HS-27A (cell line): ENCODE results near the gene FABP2.
"Not testable (repeated sequence)": the region's sequence is repeated elsewhere in the genome, so short reads cannot be mapped to it uniquely, and the experiment has no call there.

ENCODE experiments used
- DNase-seq: peaks from one replicate; pipeline ENCODE4 v3.0.0-alpha.2; 2012; ENCODE audit warnings: low read depth, missing footprints

The FABP2 gene

GRCh38 chr4:119321921-119322687, at the start of gene FABP2:
TSS of gene FABP2 (minus strand) at chr4:119322138. CDS start at chr4:119322102, 36 bp downstream.
- no peak for DNase-seq

GRCh38 chr4:119370951-119371683, 49.2 kb upstream of the FABP2 start:
- not testable (repeated sequence) for DNase-seq

- DNase-seq = not testable (repeated sequence)
These were observed 48.5 kb upstream of the FABP2 start for GRCh38 chr4:119370392-119370791.

- not testable (repeated sequence) for DNase-seq
These were observed 44.9 kb upstream of the FABP2 start for GRCh38 chr4:119366802-119367201.

DNA sequence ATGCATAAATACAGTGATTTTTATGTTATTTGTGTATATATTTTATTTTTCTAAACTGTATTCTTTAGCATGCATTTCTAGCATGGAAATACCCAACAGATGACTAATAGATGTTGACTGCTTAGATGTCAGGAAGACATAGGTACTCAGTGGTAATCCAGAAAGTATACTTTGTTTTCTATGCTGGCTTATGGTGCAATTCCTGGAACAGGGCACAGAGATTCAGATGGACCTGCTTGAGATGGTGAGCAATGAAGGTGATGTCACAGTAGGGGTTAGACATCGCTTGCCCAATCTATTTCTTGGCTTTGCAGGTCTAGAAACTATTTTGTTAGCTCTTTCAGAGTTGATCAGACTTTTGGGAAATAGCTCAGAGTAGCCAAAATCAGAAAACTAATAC, 42.3 kb upstream of the FABP2 start:
- DNase-seq = not testable (repeated sequence)

- DNase-seq = not testable (repeated sequence)
These were observed 41.4 kb upstream of the FABP2 start for GRCh38 chr4:119363372-119363771.

DNA sequence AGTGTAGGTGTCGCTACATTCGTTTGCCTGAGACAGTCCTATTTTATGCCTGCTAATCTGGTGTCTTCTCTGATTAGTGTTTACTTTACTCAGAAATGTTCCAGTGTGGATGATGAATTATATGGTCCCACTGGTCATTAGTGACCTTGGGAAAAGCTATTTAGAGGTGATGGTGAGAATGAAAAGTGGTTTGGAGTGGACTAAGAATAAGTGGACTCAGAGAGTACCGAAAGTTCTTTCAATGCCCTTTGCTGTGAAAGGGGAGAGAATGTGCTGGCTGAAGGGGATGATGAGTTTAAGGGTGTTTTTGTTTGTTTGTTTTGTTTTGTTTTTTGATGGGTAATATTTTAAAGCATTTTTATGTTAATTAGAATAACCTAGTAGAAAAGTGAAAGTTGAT, 40.5 kb upstream of the FABP2 start:
- DNase-seq = not testable (repeated sequence)

GRCh38 chr4:119359873-119360272, 37.9 kb upstream of the FABP2 start:
- not testable (repeated sequence) for DNase-seq

DNA sequence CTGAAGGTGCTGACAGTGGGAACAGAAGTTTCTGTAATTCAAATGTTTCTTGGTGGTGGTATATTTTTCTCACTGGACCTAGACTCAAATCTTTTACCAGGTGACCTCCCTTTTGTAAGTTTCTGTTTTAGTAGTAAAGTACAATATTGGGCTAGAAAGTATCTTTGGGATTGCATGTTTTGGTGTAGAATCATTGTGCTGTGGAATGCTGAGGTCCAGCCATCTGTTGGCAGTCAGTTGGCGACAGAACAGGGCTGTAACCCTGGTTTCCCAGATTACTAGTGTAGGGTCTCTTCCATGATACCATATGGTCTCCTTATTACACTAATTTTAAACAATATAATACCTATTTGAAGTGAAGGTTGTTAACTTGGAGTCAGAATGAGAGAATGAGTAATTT, 34.9 kb upstream of the FABP2 start:
- DNase-seq = not testable (repeated sequence)

DNA sequence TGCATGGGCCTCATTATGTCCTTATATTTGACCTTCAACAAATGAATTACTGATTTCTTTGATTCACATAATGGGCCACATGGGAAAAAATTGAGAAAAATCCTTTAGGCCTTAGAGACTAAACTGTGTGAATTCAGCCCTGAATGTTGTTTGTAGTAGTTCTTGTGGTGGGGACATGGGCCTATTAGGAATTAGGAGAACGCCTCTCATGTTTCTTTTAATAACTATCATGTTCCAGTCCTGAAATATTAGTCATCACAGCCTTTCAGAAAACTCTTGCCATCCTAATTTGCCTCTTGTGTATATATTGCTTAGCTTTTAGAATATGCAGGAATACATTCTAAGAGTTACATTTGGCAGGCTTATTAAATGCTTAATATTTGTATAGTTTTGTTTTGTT, 34.1 kb upstream of the FABP2 start:
- DNase-seq = not testable (repeated sequence)

DNA sequence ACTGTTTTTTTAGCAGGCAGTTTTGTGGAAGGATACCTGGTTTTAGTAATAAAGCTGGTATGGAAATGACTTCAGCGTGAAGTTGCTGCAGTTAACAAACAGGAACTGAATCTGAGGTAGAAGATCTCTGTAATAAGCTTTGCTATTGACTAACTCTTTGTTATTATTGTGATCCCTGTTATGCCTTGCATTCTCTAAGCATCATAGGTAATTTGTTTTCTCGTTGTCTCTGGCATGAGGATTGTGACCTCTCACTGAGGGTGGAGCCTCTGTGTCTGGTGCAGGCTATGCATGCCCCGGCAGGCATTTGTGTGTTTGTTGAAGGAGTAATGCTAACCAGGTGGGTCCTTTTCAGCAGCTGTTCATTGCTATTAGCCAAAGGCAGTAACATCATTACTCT, 31.4 kb upstream of the FABP2 start:
- not testable (repeated sequence) for DNase-seq

GRCh38 chr4:119348169-119348568, 26.2 kb upstream of the FABP2 start:
- DNase-seq = not testable (repeated sequence)

DNA sequence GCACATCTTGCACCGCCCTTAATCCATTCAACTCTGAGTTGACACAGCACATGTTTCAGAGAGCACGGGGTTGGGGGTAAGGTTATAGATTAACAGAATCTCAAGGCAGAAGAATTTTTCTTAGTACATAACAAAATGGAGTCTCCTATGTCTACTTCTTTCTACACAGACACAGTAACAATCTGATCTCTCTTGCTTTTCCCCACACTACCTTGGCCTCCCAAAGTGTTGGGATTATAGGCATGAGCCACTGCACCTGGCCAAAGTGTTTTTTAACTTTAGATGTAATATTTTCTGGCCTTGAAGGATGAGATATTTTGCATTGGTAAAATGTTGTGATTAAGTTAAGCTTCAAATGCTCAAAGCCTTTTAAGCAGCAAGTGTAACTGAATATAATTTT, 21.4 kb upstream of the FABP2 start:
- not testable (repeated sequence) for DNase-seq

- DNase-seq = not testable (repeated sequence)
These were observed 18.0 kb upstream of the FABP2 start for GRCh38 chr4:119339895-119340294.

- no peak for DNase-seq
These were observed 15.1 kb upstream of the FABP2 start for GRCh38 chr4:119337010-119337409.

DNA sequence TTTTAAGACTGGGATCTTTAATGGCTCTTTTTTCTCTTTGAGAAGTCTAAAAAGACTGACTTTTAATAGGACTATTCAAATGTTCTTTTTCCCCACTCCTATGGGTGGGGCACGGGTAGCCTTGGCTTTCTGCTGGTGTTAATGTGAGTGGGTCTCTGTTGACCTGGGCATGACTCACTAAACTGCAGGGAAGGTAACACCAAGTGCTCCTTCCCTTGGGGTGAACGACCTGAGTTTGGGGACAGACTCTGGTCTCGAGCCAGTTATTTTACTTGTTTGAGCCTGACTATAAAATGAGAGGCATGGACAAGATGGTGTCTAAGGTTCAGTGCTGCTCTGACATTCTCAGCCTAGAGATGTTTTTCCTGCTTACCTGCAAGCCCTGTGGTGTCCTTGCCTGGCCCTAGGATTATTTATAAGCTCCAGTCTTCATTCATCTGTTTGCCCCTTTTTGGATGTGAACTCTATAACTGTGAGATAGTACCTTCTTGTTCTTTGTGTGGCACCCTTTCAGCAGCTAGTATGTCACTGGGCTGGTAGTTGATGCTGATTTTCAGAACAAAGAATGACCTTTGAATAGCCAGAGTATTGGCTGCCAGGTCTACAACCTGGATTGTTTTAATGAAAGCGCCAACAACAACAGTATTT, 14.5 kb upstream of the FABP2 start:
- DNase-seq = not testable (repeated sequence)

GRCh38 chr4:119329835-119330620, 8.1 kb upstream of the FABP2 start:
- DNase-seq = no peak

GRCh38 chr4:119328695-119329094, 6.8 kb upstream of the FABP2 start:
- no peak for DNase-seq

DNA sequence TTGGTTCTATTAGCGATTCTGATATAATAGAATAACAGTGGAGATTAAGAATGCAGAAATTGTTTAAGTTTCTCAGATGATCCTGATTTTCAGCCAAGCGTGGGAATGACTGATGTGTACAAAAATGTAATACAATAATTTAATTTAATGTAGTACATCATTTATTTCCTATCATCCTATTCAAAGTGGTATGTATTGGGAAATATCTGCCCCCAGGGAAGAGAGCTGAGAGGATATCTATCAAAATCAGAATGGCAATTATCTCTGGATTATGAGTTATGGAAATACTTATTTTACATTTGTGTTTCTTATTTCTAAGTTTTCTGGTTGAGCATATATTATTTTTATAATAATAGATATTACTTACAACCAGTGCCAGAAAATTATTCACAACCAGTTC, 3.9 kb downstream of the FABP2 start:
- DNase-seq = no peak

GRCh38 chr4:119315036-119315435, 6.9 kb downstream of the FABP2 start:
- no peak for DNase-seq

- DNase-seq = no peak
These were observed 7.6 kb downstream of the FABP2 start for GRCh38 chr4:119314356-119314755.

DNA sequence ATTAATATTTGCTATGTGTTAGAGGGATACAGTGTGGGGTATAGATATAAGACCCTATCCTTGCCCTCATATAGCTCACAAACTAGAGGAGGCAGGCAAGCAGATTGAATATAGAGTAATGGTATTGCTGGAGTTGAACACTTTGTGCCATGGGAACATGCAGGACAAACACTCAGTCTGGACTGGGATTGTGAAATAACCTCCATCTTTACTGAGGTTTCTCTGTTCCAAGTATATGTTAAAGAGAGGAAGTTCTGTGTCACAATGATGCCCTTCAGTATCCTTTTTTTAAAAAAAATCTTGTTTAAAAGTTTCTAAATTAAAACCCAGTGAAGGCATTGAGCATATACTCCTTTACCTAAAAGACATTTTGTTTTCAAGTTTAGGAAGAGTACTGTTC, 8.7 kb downstream of the FABP2 start:
- DNase-seq = no peak
